Measurements from ENCODE around the gene AKR1E2. TPM values are rescaled to one million over a fixed set of nuclear protein-coding genes. Genes with fewer than 3 reads are reported as not detected.

AKR1E2 gene
- total and polyA plus RNA-seq, 9 of the 15 experiments (the other 6 are each of a cell fraction or from before 2014, with no cell fraction given): 4.2 to 16.6 (median 9.8) TPM

- TF ChIP-seq TAF9B (IDR thresholded peaks at IDR 0.05; ENCODE audit: partially characterized antibody) (no peak), CEBPB (tag; IDR thresholded peaks at IDR 0.05) (no peak), SRSF9 (IDR thresholded peaks at IDR 0.05; ENCODE audit: borderline replicate concordance, low read depth, low read length) (no peak), ZNF766 (CRISPR knock-in tag; conservative IDR thresholded peaks at IDR 0.05) (peak; percentile 91), ZNF444 (CRISPR knock-in tag; IDR thresholded peaks at IDR 0.05) (no peak), ZNF589 (CRISPR knock-in tag; IDR thresholded peaks at IDR 0.05; ENCODE audit: low read depth) (peak; percentile 98), ZFP1 (CRISPR knock-in tag; IDR thresholded peaks at IDR 0.05) (no peak), BRD9 (IDR thresholded peaks at IDR 0.05; ENCODE audit: low read depth, partially characterized antibody) (no peak), HOXB6 (CRISPR knock-in tag; IDR thresholded peaks at IDR 0.05; ENCODE audit: borderline replicate concordance) (no peak), ESRRA (IDR thresholded peaks at IDR 0.05; ENCODE audit: borderline replicate concordance, low read depth) (no peak), EHMT2 (IDR thresholded peaks at IDR 0.05) (no peak), E4F1 (CRISPR knock-in tag; IDR thresholded peaks at IDR 0.05; ENCODE audit: borderline replicate concordance) (no peak), MECOM (CRISPR knock-in tag; IDR thresholded peaks at IDR 0.05) (no peak)
- TF ChIP-seq, protein P1, sequence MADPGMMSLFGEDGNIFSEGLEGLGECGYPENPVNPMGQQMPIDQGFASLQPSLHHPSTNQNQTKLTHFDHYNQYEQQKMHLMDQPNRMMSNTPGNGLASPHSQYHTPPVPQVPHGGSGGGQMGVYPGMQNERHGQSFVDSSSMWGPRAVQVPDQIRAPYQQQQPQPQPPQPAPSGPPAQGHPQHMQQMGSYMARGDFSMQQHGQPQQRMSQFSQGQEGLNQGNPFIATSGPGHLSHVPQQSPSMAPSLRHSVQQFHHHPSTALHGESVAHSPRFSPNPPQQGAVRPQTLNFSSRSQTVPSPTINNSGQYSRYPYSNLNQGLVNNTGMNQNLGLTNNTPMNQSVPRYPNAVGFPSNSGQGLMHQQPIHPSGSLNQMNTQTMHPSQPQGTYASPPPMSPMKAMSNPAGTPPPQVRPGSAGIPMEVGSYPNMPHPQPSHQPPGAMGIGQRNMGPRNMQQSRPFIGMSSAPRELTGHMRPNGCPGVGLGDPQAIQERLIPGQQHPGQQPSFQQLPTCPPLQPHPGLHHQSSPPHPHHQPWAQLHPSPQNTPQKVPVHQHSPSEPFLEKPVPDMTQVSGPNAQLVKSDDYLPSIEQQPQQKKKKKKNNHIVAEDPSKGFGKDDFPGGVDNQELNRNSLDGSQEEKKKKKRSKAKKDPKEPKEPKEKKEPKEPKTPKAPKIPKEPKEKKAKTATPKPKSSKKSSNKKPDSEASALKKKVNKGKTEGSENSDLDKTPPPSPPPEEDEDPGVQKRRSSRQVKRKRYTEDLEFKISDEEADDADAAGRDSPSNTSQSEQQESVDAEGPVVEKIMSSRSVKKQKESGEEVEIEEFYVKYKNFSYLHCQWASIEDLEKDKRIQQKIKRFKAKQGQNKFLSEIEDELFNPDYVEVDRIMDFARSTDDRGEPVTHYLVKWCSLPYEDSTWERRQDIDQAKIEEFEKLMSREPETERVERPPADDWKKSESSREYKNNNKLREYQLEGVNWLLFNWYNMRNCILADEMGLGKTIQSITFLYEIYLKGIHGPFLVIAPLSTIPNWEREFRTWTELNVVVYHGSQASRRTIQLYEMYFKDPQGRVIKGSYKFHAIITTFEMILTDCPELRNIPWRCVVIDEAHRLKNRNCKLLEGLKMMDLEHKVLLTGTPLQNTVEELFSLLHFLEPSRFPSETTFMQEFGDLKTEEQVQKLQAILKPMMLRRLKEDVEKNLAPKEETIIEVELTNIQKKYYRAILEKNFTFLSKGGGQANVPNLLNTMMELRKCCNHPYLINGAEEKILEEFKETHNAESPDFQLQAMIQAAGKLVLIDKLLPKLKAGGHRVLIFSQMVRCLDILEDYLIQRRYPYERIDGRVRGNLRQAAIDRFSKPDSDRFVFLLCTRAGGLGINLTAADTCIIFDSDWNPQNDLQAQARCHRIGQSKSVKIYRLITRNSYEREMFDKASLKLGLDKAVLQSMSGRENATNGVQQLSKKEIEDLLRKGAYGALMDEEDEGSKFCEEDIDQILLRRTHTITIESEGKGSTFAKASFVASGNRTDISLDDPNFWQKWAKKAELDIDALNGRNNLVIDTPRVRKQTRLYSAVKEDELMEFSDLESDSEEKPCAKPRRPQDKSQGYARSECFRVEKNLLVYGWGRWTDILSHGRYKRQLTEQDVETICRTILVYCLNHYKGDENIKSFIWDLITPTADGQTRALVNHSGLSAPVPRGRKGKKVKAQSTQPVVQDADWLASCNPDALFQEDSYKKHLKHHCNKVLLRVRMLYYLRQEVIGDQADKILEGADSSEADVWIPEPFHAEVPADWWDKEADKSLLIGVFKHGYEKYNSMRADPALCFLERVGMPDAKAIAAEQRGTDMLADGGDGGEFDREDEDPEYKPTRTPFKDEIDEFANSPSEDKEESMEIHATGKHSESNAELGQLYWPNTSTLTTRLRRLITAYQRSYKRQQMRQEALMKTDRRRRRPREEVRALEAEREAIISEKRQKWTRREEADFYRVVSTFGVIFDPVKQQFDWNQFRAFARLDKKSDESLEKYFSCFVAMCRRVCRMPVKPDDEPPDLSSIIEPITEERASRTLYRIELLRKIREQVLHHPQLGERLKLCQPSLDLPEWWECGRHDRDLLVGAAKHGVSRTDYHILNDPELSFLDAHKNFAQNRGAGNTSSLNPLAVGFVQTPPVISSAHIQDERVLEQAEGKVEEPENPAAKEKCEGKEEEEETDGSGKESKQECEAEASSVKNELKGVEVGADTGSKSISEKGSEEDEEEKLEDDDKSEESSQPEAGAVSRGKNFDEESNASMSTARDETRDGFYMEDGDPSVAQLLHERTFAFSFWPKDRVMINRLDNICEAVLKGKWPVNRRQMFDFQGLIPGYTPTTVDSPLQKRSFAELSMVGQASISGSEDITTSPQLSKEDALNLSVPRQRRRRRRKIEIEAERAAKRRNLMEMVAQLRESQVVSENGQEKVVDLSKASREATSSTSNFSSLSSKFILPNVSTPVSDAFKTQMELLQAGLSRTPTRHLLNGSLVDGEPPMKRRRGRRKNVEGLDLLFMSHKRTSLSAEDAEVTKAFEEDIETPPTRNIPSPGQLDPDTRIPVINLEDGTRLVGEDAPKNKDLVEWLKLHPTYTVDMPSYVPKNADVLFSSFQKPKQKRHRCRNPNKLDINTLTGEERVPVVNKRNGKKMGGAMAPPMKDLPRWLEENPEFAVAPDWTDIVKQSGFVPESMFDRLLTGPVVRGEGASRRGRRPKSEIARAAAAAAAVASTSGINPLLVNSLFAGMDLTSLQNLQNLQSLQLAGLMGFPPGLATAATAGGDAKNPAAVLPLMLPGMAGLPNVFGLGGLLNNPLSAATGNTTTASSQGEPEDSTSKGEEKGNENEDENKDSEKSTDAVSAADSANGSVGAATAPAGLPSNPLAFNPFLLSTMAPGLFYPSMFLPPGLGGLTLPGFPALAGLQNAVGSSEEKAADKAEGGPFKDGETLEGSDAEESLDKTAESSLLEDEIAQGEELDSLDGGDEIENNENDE (IDR thresholded peaks at IDR 0.05; ENCODE audit: low read depth, low read length): no peak
Measured at GRCh38 chr10:4825868-4826791, at the start of gene AKR1E2 (continued).
